IPS-NIHi7 (cell line): ENCODE measurements around the gene CACNA1B.

Source experiments
- DNase-seq: peaks from one replicate; pipeline ENCODE4 v3.0.0; 2012; ENCODE audit warnings: mixed read lengths; ENCODE audit errors: extremely low spot score

Gene CACNA1B

DNA sequence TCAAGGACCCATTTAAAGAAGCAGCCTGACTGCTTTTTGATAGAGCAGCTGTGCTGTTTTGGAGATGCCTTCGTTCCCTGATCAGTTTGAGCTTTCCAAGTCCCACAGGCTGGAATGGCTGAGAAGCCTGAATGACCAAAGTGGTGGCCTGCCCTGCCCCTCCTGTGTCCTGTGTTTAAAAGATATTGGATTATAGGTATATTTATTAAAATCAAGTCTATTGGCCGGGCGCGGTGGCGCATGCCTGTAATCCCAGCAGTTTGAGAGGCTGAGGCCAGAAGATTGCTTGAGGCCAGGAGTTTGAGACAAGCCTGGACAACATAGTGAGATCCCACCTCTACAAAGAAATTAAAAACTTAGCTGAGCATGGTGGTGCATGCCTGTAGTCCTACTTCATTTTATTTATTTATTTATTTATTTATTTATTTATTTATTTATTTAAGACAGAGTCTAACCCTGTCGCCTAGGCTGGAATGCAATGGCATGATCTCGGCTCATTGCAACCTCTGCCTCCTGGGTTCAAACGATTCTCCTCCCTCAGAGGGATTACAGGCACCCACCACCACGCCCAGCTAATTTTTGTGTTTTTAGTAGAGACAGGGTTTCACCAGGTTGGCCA lies 87.7 kb downstream of the CACNA1B start:
- DNase-seq = no peak

DNA sequence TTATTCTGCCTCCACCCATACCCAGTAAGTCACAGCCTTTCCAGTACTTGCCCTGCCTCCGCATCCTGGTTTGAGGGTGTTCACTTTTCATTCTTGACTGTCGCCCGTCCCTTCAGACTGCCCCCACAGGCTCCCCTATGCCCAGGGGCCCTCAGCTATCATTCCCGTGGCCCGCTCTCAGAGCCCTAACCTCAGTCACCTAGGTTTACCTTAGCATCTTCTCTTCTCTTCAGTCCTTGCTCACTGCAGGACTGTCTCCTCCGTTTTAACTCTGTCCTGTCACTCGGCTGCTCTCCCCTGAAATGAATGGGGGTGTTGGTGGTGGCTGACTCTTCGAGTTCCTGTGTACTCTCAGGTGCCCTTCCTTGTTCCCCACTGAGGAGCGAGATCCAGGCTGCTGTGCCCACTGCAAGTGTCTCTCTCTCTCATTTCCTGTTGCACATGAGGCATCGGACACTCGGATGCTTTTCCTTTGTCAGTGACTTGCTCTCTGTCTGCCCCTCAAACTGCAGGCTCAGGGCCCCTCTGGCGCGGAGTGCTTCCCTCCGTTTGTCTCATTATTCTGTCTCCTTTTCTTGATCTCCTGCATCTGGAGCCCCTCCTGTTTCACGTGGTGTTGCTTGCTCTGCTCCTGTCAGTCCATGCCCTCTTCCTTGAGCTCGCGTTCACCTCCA lies 89.8 kb downstream of the CACNA1B start:
- no peak for DNase-seq

DNA sequence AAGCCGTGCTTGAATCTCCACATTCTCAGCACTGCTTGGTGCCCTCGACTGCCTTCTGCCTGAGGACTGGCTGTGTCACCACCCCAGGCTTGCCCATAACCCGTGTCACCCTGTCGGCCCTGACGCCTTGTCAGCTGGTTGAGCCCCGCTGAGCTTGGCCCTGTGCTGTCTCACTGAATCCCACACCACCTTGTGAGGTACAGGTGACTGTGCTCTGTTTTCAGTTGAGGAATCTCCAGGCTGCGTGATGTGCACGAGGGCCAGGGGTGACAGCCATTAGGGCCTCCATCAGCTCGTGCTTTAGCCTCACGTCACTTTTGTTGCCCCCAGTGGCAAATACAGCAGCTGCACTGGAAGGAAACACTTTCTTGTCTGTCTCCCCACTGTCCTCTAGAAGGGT lies 90.7 kb downstream of the CACNA1B start:
- peak; percentile 43 for DNase-seq

DNA sequence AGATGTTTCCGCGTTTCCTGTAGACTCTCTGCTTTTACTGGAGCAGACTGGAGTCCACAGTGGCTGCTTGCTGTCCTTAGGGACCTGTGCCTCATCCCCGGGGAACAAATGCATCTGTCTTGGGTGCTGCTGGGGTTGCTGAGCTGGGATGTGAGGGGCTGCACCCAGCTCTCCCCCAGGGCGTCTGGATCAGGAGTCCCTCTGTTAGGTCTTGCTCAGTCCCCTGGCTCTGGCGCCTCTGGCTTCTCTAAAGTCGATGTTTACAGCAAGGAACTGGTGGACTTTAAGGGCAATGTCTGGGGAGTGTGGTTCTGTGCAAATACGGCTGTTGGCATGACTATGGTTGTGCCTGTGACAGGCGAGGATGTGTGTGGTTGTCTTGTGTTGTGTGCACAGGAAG lies 91.4 kb downstream of the CACNA1B start:
- no peak for DNase-seq

DNA sequence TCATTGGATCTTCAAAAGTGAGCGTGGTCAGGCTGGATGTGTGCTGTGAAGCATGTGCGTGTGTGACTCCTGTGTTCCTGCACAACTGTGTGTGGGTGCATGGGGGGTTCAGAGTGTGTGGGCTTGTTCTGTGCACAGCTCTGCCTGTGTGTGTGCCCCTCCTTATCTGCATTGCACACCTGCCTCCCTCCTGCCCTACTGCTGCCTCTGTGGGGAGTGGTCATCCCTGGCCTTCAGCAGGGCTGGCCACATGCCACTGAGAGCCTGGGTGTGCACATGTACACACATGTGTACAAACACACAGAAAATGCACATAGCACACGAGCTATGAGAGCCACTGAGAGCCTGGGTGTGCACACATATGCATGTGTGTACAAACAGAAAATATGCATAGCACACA lies 92.1 kb downstream of the CACNA1B start:
- DNase-seq = no peak

DNA sequence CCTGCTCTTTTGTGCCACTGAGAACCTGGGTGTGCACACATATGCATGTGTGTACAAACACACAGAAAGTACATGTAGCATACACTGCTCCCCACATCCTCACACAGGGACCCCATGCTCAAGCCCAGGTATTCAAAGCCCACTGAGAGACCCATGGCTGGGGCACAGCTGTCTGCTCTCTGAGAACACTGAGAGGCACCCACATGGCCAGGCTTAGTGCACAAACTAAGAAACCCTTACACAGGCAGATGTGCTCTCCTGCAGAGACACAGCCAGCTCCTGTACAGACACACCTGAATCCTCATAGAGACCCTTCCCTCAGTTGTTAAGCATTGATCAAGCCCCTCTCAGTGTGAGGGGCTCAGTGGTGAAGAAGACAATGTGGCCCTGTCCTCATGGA lies 92.5 kb downstream of the CACNA1B start:
- DNase-seq = no peak

DNA sequence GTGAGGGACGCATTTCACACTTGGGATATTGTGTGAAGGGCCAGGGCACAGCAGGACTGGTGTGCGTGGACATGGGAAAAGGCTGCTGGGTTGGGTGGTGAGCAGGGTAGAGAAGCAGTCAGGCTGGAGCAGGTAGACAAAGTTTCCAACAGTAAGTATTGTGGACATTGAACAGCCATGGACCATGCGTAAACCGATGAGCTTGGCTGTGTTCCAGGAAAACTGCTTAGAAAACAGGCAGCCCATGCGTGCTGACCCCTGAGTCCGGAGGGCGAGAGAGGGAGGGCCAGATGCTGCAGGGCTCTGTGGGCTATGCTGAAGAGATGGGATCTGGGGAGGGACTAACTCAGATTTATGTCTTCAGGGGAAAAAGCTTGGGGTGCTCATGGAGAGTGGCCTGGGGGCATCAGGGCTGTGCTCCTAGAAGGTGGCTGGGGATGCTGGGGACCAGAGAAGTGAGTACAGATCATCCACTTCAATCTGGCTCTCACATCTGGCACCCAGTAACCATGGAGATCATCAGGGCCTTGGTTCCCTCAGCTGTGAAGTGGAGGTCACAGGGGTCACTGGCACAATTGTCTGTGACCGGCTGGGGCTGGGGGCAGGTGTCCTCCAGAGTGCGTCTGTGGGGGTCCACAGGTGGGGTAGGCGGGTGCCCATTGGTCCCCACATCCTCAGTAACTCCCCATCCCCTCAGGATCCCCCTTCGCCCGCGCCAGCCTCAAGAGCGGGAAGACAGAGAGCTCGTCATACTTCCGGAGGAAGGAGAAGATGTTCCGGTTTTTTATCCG lies 93.3 kb downstream of the CACNA1B start:
- DNase-seq = no peak

DNA sequence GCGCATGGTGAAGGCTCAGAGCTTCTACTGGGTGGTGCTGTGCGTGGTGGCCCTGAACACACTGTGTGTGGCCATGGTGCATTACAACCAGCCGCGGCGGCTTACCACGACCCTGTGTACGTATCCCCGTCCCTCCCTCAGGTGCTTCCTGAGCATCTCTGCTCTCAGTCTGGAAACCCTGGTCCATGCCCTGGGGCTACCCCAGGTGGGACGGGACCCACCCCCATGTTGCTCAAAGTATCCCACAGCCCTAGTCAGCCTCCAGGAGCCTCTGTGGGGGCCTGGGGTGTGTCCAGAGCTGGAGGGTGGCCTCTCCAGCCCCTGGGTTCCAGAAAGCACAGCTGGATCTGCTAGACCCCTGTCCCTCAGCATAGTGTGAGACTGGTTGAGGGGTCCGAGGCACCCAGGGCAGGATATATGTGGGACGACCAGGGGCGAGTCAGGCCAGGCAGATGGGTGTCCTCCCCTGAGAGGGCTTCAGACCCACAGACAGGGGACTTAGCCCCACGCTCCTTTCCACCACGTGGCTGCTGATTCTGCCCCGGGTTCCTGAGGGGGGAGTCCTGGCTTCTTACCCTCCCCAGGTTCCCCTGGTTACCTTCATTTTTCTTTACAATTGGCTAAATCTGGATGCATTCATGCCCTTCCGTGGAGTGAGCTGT lies 94.0 kb downstream of the CACNA1B start:
- DNase-seq = no peak

DNA sequence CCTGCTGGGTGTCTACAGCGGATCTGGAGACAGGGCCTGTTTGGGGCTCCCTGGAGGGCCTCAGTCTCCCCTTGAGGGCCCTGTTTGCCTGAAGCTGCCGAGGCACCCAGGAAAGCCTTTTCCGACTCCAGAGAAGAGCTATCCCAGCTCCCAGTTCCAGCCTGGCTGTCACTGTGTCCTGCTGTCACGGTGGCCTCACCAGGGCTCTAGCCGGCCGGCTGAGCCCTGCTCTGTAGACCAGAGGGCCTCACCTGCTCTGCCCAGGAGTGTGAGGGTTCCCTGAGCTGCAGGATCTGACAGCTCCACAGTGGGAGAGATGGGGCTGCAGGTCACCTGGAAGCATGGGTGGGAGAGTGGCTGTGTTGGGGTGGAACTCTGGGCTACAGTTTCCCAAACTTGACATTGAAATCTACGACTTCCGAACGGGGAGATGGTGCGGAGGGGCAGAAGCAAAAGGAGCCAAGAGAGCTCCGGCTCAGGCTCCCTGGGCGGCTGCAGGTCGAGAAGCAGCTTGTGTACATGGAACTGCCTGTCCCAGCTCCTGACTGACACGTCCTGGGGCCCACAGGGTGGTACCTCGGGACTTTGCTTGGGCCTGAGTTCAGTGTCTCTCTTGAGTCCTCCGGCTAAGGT lies 94.9 kb downstream of the CACNA1B start:
- no peak for DNase-seq

DNA sequence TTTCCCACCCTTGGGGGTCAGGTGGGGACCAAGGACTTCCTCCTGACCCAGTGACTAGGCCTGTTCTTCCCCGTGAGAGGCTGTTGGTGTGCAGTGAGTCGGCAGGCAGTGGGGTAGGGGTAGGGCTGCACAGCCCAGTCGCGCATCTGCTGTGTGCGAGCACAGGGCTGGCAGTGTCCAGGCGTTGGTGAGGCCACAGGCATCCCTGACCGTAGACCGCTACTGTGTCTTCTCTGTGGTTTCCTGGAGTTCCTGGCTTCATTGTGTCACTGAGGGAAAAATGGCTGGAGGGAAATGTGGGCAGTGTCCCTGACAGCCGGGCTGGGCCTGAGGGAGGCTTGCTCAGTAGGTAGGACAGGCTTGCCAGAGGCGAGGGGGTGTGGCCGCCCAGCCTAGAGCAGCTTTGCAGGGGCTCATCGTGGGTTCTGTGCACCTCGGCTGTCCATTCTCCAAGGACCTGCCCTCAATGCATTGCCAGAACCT lies 95.4 kb downstream of the CACNA1B start:
- DNase-seq = no peak

DNA sequence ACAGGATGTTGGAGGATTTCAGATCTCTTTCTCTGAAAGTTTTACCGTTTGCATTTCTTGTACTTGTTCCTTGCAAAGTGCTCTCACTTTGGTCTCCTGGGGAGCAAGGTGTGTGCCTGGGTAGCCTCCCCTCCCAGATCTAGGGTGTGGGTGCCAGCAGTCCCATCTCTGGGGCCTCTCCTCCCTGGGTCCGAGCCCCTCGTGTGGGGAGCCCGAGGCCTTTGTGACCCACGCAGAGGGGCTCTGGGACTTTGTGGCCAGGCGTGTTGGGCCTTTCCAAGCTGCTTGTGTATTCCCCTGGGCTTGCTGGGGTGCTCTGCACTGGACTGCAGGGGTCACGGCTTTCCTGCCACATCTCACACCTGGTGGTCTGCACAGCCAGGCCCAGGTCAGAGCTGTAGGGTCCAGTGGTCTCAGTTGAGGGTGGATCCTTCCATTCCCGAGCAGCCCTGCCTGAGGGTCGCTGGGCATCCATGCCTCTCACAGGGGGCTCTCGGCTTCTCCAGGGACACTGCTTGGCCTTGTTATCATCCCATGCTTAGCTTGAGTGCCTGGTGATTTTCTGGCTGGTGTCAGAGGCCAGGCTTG lies 96.3 kb downstream of the CACNA1B start:
- DNase-seq = no peak

DNA sequence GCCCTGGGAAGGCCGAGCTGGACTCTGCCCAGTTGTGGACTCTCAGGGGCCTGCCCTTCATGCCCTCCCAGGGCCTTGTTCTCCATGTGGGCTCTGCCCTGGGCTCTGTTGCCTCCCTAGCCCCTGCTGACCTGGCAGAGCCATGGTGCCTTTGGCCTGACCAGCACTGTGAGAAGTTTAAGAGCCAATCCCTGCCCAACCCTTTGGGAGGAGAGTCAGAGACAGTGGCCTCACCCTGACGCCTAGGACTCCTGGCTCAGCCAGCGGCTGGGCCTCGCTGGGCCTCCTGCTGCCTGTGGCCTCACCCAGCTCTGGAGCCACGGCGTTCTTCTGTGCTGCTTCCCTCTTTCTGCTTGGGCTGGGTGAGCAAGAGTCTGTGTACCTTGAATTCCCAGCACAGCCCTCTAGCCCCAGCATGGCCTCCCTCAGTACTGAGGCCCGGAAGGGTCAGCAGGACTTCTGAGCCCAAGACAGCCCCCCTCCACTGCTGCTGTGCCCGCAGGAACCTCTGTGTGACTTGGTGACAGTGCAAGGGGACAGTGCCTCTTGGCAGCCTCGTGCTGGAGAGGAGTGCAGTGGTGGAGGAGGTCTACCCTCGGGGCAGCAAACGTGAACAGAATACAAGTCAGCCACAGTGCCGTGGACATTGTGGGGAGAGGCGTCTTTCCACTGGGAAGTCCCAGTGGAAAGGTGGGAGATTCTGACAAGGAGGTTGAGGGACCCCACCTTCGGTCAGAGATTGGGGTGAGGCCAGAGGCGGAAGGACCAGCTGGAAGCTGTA lies 97.4 kb downstream of the CACNA1B start:
- DNase-seq = no peak

DNA sequence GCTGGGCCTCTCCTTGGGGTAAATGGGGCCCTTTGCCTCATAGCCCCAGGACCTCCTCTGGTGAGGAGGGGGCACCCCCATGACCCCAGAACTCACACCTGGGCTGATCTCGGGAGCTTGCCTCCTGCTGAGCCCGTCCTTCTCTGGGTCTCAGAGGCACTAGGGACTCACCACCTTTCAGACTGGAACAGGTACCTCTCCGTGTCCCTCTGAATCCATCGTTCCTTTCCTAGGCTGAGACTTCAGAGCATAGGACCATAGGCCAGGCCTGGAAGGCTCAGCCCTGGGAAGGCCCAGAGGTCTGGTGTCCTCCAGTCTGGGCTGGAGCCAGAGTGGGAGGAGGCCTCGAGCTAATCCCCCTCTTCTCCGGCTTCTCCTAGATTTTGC lies 97.9 kb downstream of the CACNA1B start:
- no peak for DNase-seq

DNA sequence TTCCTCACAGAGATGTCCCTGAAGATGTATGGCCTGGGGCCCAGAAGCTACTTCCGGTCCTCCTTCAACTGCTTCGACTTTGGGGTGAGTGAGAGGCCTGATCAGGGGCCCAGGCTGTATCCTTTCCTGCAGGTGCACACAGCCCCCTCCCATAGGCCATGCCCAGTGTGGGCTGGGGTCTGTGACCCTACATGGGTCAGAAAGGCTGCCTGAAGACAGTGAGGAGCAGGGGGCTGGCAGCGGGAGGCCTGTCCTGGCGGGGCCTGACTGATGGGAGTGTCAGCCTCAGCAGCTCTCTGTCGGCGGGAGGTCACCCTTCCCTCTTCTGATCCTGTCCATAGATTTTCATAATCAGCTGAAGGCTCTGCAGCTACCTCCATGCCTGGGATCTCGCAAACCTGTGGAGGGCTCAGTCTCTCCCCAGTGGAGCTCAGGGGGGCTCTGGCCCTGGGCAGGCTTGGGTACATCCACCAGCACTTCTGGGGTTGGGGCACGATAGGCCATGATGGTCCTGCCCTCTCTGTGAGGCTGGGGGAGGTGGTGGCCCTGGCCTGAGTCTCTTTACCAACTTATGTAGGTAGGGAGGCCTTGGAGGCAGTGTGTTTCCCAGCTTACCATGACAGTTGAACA lies 98.5 kb downstream of the CACNA1B start:
- DNase-seq = no peak

DNA sequence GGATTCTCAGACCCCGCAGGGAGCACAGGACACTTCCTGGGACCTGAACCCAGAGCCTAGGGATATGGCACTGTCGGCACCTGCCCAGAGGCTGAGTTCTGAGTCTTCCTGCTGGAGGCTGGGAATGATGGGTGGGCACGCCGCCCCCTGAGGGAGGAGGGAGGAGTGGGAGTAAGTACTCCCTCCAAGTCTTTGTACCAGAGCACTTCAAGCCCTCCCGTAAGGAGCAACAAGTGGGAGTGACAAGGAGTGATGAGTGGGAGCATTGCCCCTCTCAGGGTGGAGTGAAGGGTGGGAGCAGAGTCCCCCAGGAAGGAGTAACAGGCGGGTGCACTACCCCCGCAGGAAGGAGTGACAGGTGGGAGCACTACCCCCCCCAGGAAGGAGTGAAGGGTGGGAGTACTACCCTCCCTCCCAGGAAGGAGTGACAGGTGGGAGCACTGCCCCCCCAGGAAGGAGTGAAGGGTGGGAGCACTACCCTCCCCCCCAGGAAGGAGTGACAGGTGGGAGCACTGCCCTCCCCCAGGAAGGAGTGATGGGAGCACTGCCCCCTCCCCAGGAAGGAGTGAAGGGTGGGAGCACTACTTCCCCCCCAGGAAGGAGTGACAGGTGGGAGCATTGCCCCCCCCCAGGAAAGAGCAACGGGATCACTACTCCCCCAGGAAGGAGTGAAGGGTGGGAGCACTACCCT lies 100.1 kb downstream of the CACNA1B start:
- peak; percentile 3 for DNase-seq

DNA sequence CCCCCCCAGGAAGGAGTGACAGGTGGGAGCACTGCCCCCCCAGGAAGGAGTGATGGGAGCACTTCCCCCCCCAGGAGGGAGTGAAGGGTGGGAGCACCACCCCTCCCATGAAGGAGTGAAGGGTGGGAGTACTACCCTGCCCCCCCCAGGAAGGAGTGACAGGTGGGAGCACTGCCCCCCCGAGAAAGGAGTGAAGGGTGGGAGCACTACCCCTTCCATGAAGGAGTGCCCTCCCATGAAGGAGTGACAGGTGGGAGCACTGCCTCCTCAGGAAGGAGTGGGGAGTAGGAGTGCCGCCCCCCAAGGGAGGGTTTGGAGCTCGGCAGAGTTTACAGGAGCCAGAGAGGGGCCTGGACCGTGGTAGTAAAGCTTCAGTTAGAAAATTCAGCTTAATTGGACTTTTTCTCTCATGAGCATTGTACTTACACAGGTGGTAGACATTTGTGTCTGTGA lies 100.7 kb downstream of the CACNA1B start:
- peak; percentile 2 for DNase-seq

DNA sequence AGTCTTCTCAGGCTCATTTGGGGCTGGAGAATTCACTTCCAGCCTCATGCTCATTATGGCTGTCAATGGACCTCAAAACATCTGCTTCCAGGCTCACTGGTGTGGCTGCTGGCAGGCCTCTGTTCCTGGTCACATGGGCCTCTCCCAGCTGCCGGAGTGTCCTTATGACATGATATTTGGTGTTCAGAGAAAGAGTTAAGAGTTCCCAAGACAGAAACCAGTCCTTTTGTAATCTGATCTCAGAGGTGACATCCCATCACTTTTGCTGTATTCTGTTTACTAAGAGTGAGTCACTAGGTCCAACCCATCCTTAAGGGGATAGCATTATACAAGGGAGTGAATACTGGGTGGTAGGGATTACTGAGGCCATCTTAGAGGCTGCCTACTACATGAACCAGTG lies 104.6 kb downstream of the CACNA1B start:
- DNase-seq = peak; percentile 3

DNA sequence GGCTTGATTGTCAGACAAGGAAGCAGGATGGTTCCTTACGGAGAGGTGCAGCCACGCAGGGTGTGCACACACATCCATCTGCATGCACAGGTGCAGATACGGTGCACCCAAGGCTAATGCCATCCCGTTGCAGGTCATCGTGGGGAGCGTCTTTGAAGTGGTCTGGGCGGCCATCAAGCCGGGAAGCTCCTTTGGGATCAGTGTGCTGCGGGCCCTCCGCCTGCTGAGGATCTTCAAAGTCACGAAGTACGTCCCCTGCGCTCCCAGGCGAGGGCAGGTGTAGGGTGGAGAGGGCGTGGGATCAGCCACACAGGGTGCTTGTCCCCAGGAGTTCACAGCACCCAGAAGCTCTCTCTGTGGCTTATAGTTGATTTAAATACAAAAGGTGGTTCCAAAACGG lies 106.4 kb downstream of the CACNA1B start:
- DNase-seq = peak; percentile 4

DNA sequence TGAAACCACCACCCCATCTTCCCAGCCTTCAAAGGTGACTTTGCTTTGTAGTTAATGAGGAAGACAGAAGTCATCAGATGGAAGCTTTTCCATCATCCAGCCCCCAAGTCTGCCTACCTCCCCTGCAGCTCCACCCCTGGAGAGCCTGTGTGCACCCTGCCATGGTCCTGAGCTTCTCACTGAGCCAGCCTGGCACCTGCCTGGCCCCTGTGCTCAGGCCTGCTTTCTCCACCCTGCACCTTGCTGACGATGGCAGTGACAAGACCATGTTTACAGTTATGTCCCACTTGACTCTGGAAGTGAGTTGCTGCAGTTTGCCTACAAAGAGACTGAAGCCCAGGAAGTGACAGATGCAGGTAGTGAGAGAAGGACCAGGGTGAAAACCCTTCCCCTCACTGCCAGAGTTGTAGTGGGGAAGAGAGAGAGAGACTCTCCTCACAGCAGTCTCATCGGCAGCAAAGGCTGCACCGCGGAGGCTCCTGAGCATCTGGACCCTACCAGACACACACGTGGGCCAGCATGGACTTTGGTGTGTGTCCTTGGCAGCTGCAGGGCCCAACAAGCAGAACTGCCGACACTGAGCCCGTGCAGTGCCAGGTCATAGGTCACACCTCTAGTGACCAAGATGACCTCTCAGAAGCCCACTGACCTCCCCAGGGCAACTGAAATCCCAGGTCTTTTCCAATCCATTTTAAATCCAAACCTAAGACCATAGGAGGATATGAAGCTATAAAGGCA lies 107.1 kb downstream of the CACNA1B start:
- peak; percentile 3 for DNase-seq
